Sigmoid colon (tissue), 7 donors: ENCODE data around the gene BFAR. TPM values are rescaled to one million over a fixed set of nuclear protein-coding genes. Genes with fewer than 3 reads are reported as not detected.
A peak's percentile ranks its signal among the peaks of the same experiment; 100 is the strongest.

ENCODE experiments used
- DNase-seq: peaks from one replicate; pipeline ENCODE4 v3.0.0-alpha.2; 2019
- H3K27ac ChIP-seq, 4 donors: fragments of 200-600 bp; sonication (generic); one replicate each; pipeline ENCODE4 v1.5.1; 2016 to 2019; ENCODE audit warnings: mild to moderate bottlenecking in 1 of 4
- H3K27me3 ChIP-seq, 3 donors: fragments of 200-600 bp; sonication (generic); one replicate each; pipeline ENCODE4 v1.5.1; 2019; ENCODE audit warnings: mild to moderate bottlenecking in 1 of 3
- H3K36me3 ChIP-seq, 4 donors: fragments of 200-600 bp; sonication (generic); one replicate each; pipeline ENCODE4 v1.5.1; 2016 to 2019
- H3K4me1 ChIP-seq, 4 donors: fragments of 200-600 bp; sonication (generic); one replicate each; pipeline ENCODE4 v1.5.1; 2017 to 2019
- H3K4me3 ChIP-seq, 4 donors: fragments of 200-600 bp; sonication (generic); one replicate each; pipeline ENCODE4 v1.5.1; 2017 to 2019; ENCODE audit warnings: mild to moderate bottlenecking in 2 of 4, moderate library complexity in 1 of 4
- H3K9me3 ChIP-seq, 4 donors: fragments of 200-600 bp in 3 of 4; sonication (generic) in 3 of 4; one replicate each; pipeline versions ENCODE4 v1.5.1 to v1.6.1; 2013 to 2019
- EP300 ChIP-seq, 4 donors: sonication (generic); formaldehyde crosslinking; IDR thresholded peaks; one replicate each; pipeline ENCODE4 v1.6.1; 2017; ENCODE audit warnings: antibody characterized with exemption in 4 of 4
- POLR2A ChIP-seq, 2 donors: fragments of 450-650 bp; IDR thresholded peaks; one replicate each; pipeline ENCODE4 v1.6.1; 2016; ENCODE audit warnings: antibody characterized with exemption in 2 of 2, mild to moderate bottlenecking in 2 of 2, moderate library complexity in 2 of 2
- POLR2AphosphoS5 ChIP-seq, 4 donors: sonication (generic); formaldehyde crosslinking; IDR thresholded peaks; one replicate each; pipeline ENCODE4 v1.6.1; 2017; ENCODE audit warnings: antibody characterized with exemption in 4 of 4
- WGBS, 2 donors: extraction: QIAGEN DNeasy Blood & Tissue Kit; methylation state at CpG; one replicate each; pipeline ENCODE4 v1.1.7; 2013; 5-methylcytosine and 5-hydroxymethylcytosine counted together
- intact Hi-C: fragments of 100-400 bp; cut with DNase I; formaldehyde crosslinking; loops from one replicate; pipeline ENCODE4 v1.15.1; 2023
- polyA plus RNA-seq, 3 donors: library from polyadenylated mRNA; stranded (reverse); fragments of 200-250 nt; gene quantifications; one replicate each; pipeline ENCODE4 v1.2.3, GENCODE V29; 2013
- total RNA-seq, 4 donors: library from RNA; depleted of rRNA; stranded (reverse); fragments of >200 nt; gene quantifications; one replicate each; pipeline ENCODE4 v1.1.0, GENCODE V29; 2016
- TF ChIP-seq, protein P1 (sequence below), 4 experiments: fragments of 450-650 bp in 3 of 4; fragments of 200-600 bp in 1 of 4; IDR thresholded peaks; one replicate each; pipeline ENCODE4 v1.5.1; 2016 to 2019; ENCODE audit warnings: antibody characterized with exemption in 4 of 4, mild to moderate bottlenecking in 3 of 4, moderate library complexity in 2 of 4
- donor health status: healthy with polysubstance abuse.
- donor health status: Bipolar disorder and iron deficiency.
- donor health status: healthy.

The BFAR gene
- total and polyA plus RNA-seq, 7 donors = 38.1 to 64.9 (median 52.3) TPM

DNA sequence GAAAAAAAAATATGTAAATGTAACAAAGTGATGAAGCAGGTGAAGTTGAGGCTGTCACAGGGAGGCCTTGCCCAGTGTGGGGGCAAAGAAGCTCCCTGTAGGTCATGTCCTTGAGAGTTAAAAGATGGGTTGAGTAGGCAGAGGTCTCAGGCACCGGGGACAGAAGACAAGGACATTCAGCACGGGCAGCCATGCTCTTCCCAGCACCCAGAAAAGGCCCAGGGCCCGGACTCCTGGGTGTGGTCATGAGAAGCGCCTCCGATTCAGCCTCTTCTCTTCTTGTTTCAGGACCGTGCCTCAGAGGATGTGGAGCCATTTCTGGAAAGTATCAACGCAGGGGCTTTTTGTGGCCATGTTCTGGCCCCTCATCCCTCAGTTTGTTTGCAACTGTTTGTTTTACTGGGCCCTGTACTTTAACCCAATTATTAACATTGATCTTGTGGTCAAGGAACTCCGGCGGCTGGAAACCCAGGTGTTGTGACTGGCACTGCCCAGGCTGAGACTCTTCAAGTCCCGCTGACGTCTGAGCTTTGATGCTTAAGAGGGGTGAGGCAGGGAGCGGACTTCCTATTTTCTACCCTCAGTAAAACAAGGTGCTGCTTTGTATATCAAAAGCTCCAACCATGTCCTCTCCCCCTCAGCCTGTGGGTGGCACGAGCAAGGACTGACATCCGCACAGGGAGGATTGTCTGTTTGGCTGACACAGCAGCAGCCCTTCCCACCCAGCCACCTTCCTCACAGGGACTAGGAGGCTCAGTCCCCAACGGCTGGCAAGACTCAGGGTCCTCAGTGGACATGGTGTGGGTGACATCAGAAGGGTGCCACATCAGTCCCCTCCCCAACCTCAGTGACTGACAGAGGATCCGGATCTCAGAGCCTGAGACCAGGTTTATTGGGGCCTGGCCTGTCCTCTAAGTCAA is 34.9 kb downstream of the BFAR start:
- Histone ChIP-seq H3K36me3 (peaks cover 22 to 68% (median 47%) of the 10 kb centered on the region in 4 donors), H3K27me3 (no peaks in the 10 kb centered on the region), H3K4me3 (no peak overlapping the region), H3K4me1 (no peaks in the 10 kb centered on the region), H3K9me3 (no peaks in the 10 kb centered on the region), H3K27ac (no peak overlapping the region)
- 52 to 84% methylated on average over 16 of the region's 16 CpGs for WGBS, 2 donors
- no peak for DNase-seq
- intact Hi-C loops = no loop called here
- no peak for TF ChIP-seq POLR2A (IDR thresholded peaks at IDR 0.05)
- TF ChIP-seq POLR2AphosphoS5 (IDR thresholded peaks at IDR 0.05) = no peak
- TF ChIP-seq EP300 (IDR thresholded peaks at IDR 0.05) = no peak
- TF ChIP-seq, protein P1, sequence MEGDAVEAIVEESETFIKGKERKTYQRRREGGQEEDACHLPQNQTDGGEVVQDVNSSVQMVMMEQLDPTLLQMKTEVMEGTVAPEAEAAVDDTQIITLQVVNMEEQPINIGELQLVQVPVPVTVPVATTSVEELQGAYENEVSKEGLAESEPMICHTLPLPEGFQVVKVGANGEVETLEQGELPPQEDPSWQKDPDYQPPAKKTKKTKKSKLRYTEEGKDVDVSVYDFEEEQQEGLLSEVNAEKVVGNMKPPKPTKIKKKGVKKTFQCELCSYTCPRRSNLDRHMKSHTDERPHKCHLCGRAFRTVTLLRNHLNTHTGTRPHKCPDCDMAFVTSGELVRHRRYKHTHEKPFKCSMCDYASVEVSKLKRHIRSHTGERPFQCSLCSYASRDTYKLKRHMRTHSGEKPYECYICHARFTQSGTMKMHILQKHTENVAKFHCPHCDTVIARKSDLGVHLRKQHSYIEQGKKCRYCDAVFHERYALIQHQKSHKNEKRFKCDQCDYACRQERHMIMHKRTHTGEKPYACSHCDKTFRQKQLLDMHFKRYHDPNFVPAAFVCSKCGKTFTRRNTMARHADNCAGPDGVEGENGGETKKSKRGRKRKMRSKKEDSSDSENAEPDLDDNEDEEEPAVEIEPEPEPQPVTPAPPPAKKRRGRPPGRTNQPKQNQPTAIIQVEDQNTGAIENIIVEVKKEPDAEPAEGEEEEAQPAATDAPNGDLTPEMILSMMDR (IDR thresholded peaks at IDR 0.05) = no peak

DNA sequence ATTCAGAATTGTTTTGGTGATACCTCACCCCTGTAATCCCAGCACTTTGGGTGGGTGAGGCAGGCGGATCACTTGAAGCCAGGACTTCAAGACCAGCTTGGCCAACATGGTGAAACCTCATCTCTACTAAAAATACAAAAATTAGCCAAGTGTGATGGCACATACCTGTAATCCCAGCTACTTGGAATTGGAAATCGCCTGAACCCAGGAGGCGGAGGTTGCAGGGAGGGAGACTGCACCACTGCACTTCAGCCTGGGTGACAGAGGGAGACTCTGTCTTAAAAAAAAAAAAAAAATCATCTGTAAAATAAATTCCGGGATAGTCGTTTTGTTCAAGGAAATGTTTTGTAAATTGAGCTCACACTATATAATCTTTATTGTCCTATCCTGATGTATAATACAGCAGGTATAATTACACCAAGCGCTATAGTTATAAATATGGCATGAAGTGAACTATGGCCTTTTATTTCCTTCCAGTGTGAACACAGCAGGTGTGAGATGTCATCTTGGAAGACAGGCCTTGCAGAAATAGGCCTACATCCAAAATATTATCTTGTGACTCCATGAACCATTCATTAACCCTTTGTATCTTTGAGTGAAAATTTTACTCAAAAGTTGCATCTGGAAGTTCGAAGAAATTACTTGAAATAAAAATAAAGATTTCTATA is 35.9 kb downstream of the BFAR start:
- no peak overlapping the region for H3K4me3 ChIP-seq
- no peaks in the 10 kb centered on the region for H3K27me3 ChIP-seq
- no peaks in the 10 kb centered on the region for H3K9me3 ChIP-seq
- H3K27ac ChIP-seq = no peak overlapping the region
- no peak for DNase-seq
- H3K36me3 ChIP-seq = peaks cover 18 to 57% (median 38%) of the 10 kb centered on the region in 4 donors
- intact Hi-C loops = no loop called here
- TF ChIP-seq POLR2AphosphoS5 (IDR thresholded peaks at IDR 0.05) (no peak), EP300 (IDR thresholded peaks at IDR 0.05) (no peak), POLR2A (IDR thresholded peaks at IDR 0.05) (no peak)
- TF ChIP-seq, protein P1 (IDR thresholded peaks at IDR 0.05) = no peak
- no peaks in the 10 kb centered on the region for H3K4me1 ChIP-seq
- WGBS, 2 donors = 20 to 63% methylated on average over 7 of the region's 7 CpGs

DNA sequence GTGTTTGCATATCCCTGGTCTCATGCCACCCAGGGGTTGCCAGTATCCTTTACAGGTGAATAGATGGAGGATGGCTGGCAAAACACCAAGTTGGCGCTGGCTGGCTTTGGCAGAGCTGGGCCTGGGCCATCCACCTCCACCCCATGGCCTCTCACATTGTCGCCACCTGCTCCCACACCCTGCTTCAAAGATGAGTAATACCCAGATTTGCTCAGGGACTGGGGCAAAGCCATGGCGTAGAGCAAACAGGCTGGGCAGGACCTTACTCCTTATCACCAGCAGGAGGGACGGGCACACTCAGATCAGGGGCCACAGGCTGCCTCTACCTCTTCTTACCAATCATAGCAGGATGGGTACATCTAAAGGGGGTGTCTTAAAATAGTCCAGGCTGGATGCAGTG is 37.0 kb downstream of the BFAR start:
- intact Hi-C loops = no loop called here
- Histone ChIP-seq H3K4me1 (no peaks in the 10 kb centered on the region), H3K36me3 (peaks cover 13 to 46% (median 29%) of the 10 kb centered on the region in 4 donors), H3K9me3 (no peaks in the 10 kb centered on the region), H3K27ac (no peak overlapping the region), H3K4me3 (no peak overlapping the region), H3K27me3 (no peaks in the 10 kb centered on the region)
- no peak for TF ChIP-seq EP300 (IDR thresholded peaks at IDR 0.05)
- TF ChIP-seq POLR2AphosphoS5 (IDR thresholded peaks at IDR 0.05) = peak in 1 of 4 donors; percentile 26
- TF ChIP-seq POLR2A (IDR thresholded peaks at IDR 0.05) = no peak
- TF ChIP-seq, protein P1 (IDR thresholded peaks at IDR 0.05) = peak in 1 of 4 experiments; percentile 12
- WGBS, 2 donors = 22 to 71% methylated on average over 4 of the region's 4 CpGs
- DNase-seq = no peak

DNA sequence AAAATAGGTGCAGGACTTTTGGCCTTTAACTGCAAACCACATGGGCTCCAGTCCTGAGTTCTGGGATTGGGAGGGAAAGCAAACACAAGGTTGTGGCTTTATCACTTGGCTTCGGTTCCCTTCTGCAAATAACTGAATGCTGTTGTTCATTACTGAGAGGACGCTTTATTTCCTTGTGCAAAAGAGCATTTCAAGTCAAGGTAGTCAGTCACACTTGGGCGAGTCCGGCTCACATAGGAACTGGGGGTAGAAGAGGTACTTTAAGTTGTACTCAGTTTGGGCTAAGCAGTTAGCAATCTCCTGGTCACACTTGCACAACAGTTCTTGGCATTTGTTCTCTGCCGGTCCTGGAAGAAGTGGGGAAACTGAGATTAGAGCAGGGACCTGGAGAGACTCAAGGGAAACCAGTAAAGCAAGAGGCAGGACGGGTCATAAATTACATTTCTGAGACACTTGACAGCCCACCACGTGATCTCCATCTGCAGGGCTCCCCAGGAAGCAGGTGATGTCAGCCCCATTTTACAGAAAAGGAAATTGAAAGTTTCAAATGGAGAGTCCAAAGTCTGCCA is 39.7 kb downstream of the BFAR start:
- TF ChIP-seq POLR2A (IDR thresholded peaks at IDR 0.05) = no peak
- TF ChIP-seq, protein P1 (IDR thresholded peaks at IDR 0.05) = no peak
- no peak for TF ChIP-seq EP300 (IDR thresholded peaks at IDR 0.05)
- TF ChIP-seq POLR2AphosphoS5 (IDR thresholded peaks at IDR 0.05) = no peak
- peaks cover 0 to 19% (median 10%) of the 10 kb centered on the region in 4 donors for H3K36me3 ChIP-seq
- H3K4me3 ChIP-seq = no peak overlapping the region
- WGBS, 2 donors = 13 to 48% methylated on average over 7 of the region's 7 CpGs
- intact Hi-C loops = no loop called here
- DNase-seq = no peak
- H3K27ac ChIP-seq = no peak overlapping the region
- no peaks in the 10 kb centered on the region for H3K9me3 ChIP-seq
- H3K4me1 ChIP-seq = no peaks in the 10 kb centered on the region
- no peaks in the 10 kb centered on the region for H3K27me3 ChIP-seq
